Kidney epithelial cell (primary cell): ENCODE results near the gene DMGDH. TPM values are rescaled to one million over a fixed set of nuclear protein-coding genes. Genes with fewer than 3 reads are reported as not detected.

Experiments
- DNase-seq: peaks from one replicate; pipeline ENCODE4 v3.0.0-alpha.2; 2010; ENCODE audit warnings: low read depth
- H3K27me3 ChIP-seq: 2 replicates; pipeline ENCODE4 v1.6.0; 2011; ENCODE audit warnings: low read length; ENCODE audit not compliant: control insufficient read depth, insufficient read depth
- H3K36me3 ChIP-seq: 2 replicates; pipeline ENCODE4 v1.5.1; 2011; ENCODE audit warnings: low read length; ENCODE audit not compliant: control insufficient read depth, insufficient read depth
- H3K4me3 ChIP-seq: 2 replicates; pipeline ENCODE4 v1.5.1; 2011; ENCODE audit warnings: low read depth, mild to moderate bottlenecking, control low read depth, low read length
- total RNA-seq: library from RNA; depleted of rRNA; stranded (reverse); fragments of >200 nt; gene quantifications from 2 replicates; pipeline ENCODE4 v1.2.3, GENCODE V29; 2015
- TF ChIP-seq, protein P1 (sequence below): IDR thresholded peaks from 2 replicates; pipeline ENCODE4 v1.5.1; 2011; ENCODE audit warnings: mild to moderate bottlenecking, moderate library complexity, low read length, control low read depth, inconsistent platforms; ENCODE audit not compliant: insufficient read depth, poor library complexity, severe bottlenecking

DMGDH gene
- total RNA-seq, 1 donor from 2014 or later = 4.2 TPM

DNA sequence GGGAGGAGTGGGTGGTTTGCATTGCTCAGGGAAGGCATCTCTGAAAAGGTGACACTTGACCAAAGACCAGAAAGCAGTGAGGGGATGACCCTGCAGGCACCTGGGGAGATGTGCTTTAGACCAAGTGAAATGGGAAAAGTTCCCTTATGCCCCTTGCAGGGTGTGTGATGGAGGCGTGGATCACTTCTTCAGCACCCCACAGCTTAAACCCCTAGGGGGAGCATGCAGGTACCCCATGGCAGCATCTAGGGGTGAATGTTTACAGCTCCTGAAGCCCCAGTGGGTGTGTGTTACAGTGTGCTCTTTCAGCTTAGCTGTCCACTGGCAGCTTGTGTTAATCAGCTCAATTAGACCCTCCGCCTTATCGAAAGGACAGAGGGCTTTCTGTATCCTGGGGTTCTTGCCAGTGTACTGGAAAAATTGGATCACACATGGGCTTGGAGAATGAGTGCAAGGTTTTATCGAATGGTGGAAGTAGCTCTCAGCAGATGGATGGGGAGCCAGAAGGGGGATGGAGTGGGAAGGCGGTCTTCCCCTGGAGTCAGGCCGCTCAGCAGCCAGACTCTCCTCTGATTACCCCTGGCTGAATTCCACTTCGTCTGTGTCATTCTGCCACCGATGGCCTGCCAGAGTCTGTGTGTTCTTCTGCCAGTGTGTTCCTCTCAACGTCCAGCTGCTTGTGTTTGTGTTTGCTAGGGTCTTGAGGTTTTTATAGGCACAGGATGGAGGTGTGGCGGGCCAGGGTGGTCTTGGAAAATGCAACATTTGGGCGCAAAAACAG, 6.4 kb upstream of the DMGDH start:
- Histone ChIP-seq H3K27me3 (no peaks in the 10 kb centered on the region), H3K4me3 (no peak overlapping the region), H3K36me3 (no peaks in the 10 kb centered on the region)
- TF ChIP-seq, protein P1, sequence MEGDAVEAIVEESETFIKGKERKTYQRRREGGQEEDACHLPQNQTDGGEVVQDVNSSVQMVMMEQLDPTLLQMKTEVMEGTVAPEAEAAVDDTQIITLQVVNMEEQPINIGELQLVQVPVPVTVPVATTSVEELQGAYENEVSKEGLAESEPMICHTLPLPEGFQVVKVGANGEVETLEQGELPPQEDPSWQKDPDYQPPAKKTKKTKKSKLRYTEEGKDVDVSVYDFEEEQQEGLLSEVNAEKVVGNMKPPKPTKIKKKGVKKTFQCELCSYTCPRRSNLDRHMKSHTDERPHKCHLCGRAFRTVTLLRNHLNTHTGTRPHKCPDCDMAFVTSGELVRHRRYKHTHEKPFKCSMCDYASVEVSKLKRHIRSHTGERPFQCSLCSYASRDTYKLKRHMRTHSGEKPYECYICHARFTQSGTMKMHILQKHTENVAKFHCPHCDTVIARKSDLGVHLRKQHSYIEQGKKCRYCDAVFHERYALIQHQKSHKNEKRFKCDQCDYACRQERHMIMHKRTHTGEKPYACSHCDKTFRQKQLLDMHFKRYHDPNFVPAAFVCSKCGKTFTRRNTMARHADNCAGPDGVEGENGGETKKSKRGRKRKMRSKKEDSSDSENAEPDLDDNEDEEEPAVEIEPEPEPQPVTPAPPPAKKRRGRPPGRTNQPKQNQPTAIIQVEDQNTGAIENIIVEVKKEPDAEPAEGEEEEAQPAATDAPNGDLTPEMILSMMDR = no peak
- DNase-seq = no peak

DNA sequence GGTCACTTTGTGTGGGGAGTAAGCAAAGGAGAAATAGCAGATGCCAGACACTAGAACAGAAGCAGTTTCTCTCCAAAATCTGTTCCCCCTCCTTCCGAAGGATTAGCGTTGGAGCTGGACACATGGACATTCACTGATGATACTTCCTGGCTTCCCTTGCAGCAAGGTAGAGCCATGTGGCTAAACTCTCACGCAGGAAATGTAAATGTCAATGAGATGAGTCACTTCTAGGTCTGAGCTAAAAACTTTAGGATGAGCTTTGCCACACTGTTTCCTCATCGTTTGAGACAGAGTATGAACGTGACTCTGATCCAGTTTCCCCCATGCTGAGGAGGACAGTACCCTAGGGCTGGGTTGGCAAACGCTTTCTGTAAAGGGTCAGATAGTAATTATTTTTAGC, 5.2 kb upstream of the DMGDH start:
- DNase-seq = no peak
- TF ChIP-seq, protein P1 = no peak
- no peak overlapping the region for H3K4me3 ChIP-seq
- no peaks in the 10 kb centered on the region for H3K36me3 ChIP-seq
- H3K27me3 ChIP-seq = no peaks in the 10 kb centered on the region

DNA sequence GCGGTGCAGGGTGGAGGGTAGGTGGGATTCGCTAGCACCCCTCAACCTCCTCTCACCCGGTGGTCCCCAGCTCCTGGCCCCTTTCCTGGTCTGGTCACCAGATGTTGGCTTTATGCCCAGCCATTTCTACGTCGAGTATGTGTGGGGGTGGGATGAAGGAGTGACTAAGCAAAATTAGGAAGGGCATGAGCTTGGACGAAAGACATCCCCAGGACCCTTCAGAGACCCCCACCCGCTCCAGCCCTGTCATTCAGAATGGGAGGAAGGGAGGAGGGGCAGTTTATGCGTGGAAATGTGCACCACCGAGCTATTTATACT, 835 bp upstream of the DMGDH start:
- TF ChIP-seq, protein P1 = no peak
- Histone ChIP-seq H3K27me3 (no peaks in the 10 kb centered on the region), H3K36me3 (no peaks in the 10 kb centered on the region), H3K4me3 (no peak overlapping the region)
- DNase-seq = no peak

DNA sequence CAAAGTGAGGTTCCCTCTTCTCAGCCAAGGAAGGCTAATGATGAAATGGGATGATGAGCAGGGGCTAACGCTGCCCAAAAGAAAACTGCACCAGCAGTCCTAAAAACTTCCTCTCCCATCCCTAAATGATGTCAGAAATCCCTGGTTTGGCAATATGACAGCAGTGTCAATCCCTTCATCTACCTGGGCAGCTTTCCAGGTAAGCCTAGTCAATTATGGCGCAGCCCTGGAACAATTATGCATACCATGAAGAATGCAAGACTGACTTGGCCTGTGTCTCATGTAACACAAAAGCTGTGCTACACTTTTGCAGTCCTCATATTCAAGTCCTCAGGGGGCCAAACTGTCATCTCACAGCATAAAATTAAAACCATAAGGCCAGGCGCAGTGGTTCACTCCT, 7.0 kb downstream of the DMGDH start:
- DNase-seq = no peak

DNA sequence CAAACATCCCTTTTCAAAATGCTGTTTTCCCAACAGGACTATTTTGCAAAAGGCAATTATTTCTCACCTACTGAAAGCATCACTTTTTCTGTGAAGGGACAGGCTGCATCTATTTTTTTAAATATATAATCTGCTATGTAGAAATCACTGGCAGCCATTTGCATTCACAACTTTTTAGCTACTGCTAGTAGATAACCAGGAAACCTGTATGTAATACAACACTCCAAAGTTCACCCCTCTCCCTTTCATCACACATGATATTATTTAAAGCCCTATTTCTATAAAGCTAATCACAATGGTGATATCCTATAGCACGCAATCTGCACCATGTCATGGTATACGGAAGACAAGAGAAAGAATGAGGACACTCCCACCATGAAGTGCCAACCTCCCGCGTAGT, 9.8 kb downstream of the DMGDH start:
- TF ChIP-seq, protein P1 = no peak
- H3K36me3 ChIP-seq = no peaks in the 10 kb centered on the region
- H3K4me3 ChIP-seq = no peak overlapping the region
- H3K27me3 ChIP-seq = no peaks in the 10 kb centered on the region
- no peak for DNase-seq

More for the DNA sequence above, 7.0 kb downstream of the DMGDH start:
- TF ChIP-seq, protein P1 = no peak
- Histone ChIP-seq H3K4me3 (no peak overlapping the region), H3K27me3 (no peaks in the 10 kb centered on the region), H3K36me3 (no peaks in the 10 kb centered on the region)

DNA sequence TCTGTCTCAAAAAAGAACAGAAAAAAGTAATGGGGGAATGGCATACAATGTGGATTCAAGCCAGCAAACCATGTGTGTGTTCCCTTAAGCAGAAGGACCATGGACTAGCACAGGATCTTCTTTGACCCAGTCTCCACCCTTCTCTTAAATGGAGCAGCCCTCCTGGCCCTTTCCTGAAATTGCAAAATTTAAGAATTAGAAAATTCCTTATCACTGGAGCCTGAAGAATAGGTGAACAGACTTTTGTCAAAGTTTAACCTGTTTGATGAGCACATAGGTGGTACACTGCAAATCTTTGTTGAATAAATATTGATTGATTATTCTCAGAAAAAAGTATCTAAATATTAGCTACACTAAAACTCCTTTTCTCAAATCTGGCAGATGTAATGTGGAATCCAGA, 12.6 kb downstream of the DMGDH start:
- H3K36me3 ChIP-seq = no peaks in the 10 kb centered on the region
- DNase-seq = no peak
- no peak overlapping the region for H3K4me3 ChIP-seq
- H3K27me3 ChIP-seq = no peaks in the 10 kb centered on the region
- TF ChIP-seq, protein P1 = no peak
